PC-3 (cell line): ENCODE measurements around the gene ZNF234. TPM values are rescaled to one million over a fixed set of nuclear protein-coding genes. Genes with fewer than 3 reads are reported as not detected.
"Not testable (repeated sequence)": the region's sequence is repeated elsewhere in the genome, so short reads cannot be mapped to it uniquely, and the experiment has no call there.

Experiments used
- ATAC-seq: fragments of 200-7000 bp; cut with Tn5 transposase; 2 replicates; pipeline ENCODE4 v1.9.1; 2020; ENCODE audit warnings: mild to moderate bottlenecking, moderate library complexity
- BruUV-seq: library from RNA; stranded (reverse); fragments of 400-500 nt; replicated peaks from 2 replicates; lab custom pipeline; 2021; lab: Mats Ljungman, UMichigan
- CTCF ChIA-PET: fragments of 300-600 bp; sonication (Branson Sonifier 250); formaldehyde crosslinking; loops from one replicate; lab custom pipeline; 2022; ENCODE audit warnings: antibody characterized with exemption; lab: Charles Lee
- POLR2A ChIA-PET: fragments of 300-600 bp; sonication (Branson Sonifier 250); formaldehyde crosslinking; loops from one replicate; lab custom pipeline; 2022; ENCODE audit warnings: antibody characterized with exemption; ENCODE audit not compliant: unreplicated experiment; lab: Charles Lee
- DNase-seq: peaks from one replicate; pipeline ENCODE4 v3.0.0-alpha.2; 2015
- H2AFZ ChIP-seq: fragments of 300-600 bp; sonication (generic); 2 replicates; pipeline ENCODE4 v1.6.0; 2016; ENCODE audit warnings: antibody characterized with exemption, low read length
- H3F3A ChIP-seq: fragments of 300-600 bp; sonication (generic); one replicate; pipeline ENCODE4 v1.6.0; 2017; ENCODE audit warnings: antibody characterized with exemption, low read length, control low read depth, mild to moderate bottlenecking; ENCODE audit not compliant: unreplicated experiment
- H3K27ac ChIP-seq: fragments of 300-600 bp; sonication (generic); 2 replicates; pipeline ENCODE4 v1.5.1; 2016; ENCODE audit warnings: mild to moderate bottlenecking, low read length
- H3K27me3 ChIP-seq: fragments of 300-600 bp; sonication (generic); 2 replicates; pipeline ENCODE4 v1.6.1; 2016; ENCODE audit warnings: low read length, mixed read lengths
- H3K36me3 ChIP-seq: fragments of 300-600 bp; sonication (generic); 2 replicates; pipeline ENCODE4 v1.6.1; 2016; ENCODE audit warnings: low read depth, mixed run types, low read length, mixed read lengths
- H3K4me1 ChIP-seq: fragments of 300-600 bp; sonication (generic); 2 replicates; pipeline ENCODE4 v1.5.1; 2016; ENCODE audit warnings: low read length; ENCODE audit not compliant: insufficient read depth
- H3K4me2 ChIP-seq: fragments of 300-600 bp; sonication (generic); 2 replicates; pipeline ENCODE4 v1.6.0; 2016; ENCODE audit warnings: low read length
- H3K4me3 ChIP-seq: fragments of 300-600 bp; sonication (generic); 2 replicates; pipeline ENCODE4 v1.5.1; 2016; ENCODE audit warnings: mild to moderate bottlenecking, low read length, mixed read lengths
- H3K79me2 ChIP-seq: fragments of 300-600 bp; sonication (generic); 2 replicates; pipeline ENCODE4 v1.6.1; 2017; ENCODE audit warnings: low read length, mixed read lengths
- H3K9ac ChIP-seq: fragments of 300-600 bp; sonication (generic); 2 replicates; pipeline ENCODE4 v1.6.0; 2016; ENCODE audit warnings: mild to moderate bottlenecking, low read length
- H3K9me2 ChIP-seq: fragments of 300-600 bp; sonication (generic); replicated peaks from 2 replicates; pipeline ENCODE4 v1.6.1; 2016; ENCODE audit warnings: mixed run types, low read length, mixed read lengths
- H3K9me3 ChIP-seq: fragments of 300-600 bp; sonication (generic); 2 replicates; pipeline ENCODE4 v1.6.1; 2016; ENCODE audit warnings: low read length, mixed read lengths
- H4K20me1 ChIP-seq: fragments of 300-600 bp; sonication (generic); 2 replicates; pipeline ENCODE4 v1.6.1; 2016; ENCODE audit warnings: low read length, mixed read lengths
- EZH2 ChIP-seq: fragments of 300-600 bp; sonication (generic); IDR thresholded peaks from one replicate; pipeline ENCODE4 v1.6.1; 2017; ENCODE audit warnings: antibody characterized with exemption, mild to moderate bottlenecking, low read length; ENCODE audit not compliant: unreplicated experiment
- EZH2phosphoT487 ChIP-seq: fragments of 300-600 bp; sonication (generic); IDR thresholded peaks from 2 replicates; pipeline ENCODE4 v1.6.1; 2018; ENCODE audit warnings: mild to moderate bottlenecking, antibody characterized with exemption, low read length, borderline replicate concordance
- intact Hi-C: fragments of 100-400 bp; cut with micrococcal nuclease; formaldehyde crosslinking; loops from 2 replicates; pipeline ENCODE4 v1.9.0; 2023
- total RNA-seq: library from RNA; depleted of rRNA; stranded (reverse); fragments of >200 nt; gene quantifications from 2 replicates; pipeline ENCODE4 v1.2.3, GENCODE V29; 2014
- TF ChIP-seq, protein P1 (sequence below): fragments of 300-600 bp; sonication (generic); conservative IDR thresholded peaks from 2 replicates; pipeline ENCODE4 v1.5.1; 2017; ENCODE audit warnings: antibody characterized with exemption, low read depth, mild to moderate bottlenecking, low read length

Gene ZNF234
- total RNA-seq, 1 experiment from 2014 or later = 1.6 TPM

DNA sequence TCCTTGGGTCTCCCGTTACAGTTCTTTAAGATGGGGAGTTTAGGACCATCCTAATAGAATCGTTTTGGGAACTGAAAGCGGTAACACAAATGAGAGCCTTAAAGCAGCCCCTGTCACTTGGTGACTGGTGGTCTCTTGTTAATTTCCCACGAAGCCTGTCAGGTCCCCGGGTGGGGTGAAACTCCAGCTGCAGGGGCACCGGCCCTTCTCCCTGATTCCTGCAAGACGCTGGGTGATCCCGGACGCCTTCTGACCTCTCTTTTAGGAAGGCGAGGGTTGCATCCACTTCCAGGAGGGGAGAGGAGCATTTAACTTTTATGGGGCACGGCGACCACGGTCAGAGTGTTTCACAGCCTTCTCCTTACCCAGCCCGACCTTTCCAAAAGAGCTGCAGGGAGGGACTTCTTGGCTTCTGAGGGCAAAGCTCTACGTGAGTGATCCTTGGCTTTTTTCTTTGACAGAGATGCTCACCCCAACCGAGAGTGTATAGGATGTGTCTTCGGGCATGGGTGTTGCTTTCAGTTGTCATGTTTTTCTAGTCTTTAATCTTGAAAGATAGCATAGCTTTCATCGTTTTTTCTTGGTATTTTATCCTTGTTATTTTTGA is 27.5 kb upstream of the ZNF234 start:
- peak overlapping the region; percentile 89 for H3K4me2 ChIP-seq
- ChIA-PET CTCF (no interaction called here), POLR2A (interaction anchor here (0.6 kb wide), 1 partner anchor 386 kb away, joined by 4 read pairs; the partner anchor contains the start of gene ZNF180)
- no peak overlapping the region for H3K27ac ChIP-seq
- no peaks in the 10 kb centered on the region for H3F3A ChIP-seq
- no peaks in the 10 kb centered on the region for H4K20me1 ChIP-seq
- no peaks in the 10 kb centered on the region for H3K9me3 ChIP-seq
- BruUV-seq = TSS peak; percentile 75
- ATAC-seq (peak; percentile 14; the same call in 1 of the 2 replicates), DNase-seq (no peak)
- H3K4me3 ChIP-seq = peak overlapping the region; percentile 99
- no peaks in the 10 kb centered on the region for H3K79me2 ChIP-seq
- peaks cover 9% of the 10 kb centered on the region for H3K4me1 ChIP-seq
- peak overlapping the region; percentile 100 for H2AFZ ChIP-seq
- TF ChIP-seq EZH2phosphoT487 = no peak
- TF ChIP-seq, protein P1, sequence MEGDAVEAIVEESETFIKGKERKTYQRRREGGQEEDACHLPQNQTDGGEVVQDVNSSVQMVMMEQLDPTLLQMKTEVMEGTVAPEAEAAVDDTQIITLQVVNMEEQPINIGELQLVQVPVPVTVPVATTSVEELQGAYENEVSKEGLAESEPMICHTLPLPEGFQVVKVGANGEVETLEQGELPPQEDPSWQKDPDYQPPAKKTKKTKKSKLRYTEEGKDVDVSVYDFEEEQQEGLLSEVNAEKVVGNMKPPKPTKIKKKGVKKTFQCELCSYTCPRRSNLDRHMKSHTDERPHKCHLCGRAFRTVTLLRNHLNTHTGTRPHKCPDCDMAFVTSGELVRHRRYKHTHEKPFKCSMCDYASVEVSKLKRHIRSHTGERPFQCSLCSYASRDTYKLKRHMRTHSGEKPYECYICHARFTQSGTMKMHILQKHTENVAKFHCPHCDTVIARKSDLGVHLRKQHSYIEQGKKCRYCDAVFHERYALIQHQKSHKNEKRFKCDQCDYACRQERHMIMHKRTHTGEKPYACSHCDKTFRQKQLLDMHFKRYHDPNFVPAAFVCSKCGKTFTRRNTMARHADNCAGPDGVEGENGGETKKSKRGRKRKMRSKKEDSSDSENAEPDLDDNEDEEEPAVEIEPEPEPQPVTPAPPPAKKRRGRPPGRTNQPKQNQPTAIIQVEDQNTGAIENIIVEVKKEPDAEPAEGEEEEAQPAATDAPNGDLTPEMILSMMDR = no peak
- TF ChIP-seq EZH2 = no peak
- H3K27me3 ChIP-seq = no peaks in the 10 kb centered on the region
- no peaks in the 10 kb centered on the region for H3K36me3 ChIP-seq
- H3K9me2 ChIP-seq = no peaks in the 10 kb centered on the region
- intact Hi-C loops = loop anchor here (1.0 to 2.0 kb wide), 7 partner anchors 20 to 191 kb away; partner anchors contain the start of genes ZNF224, ZNF227, ZNF230 and ZNF235
- H3K9ac ChIP-seq = peak overlapping the region; percentile 76

DNA sequence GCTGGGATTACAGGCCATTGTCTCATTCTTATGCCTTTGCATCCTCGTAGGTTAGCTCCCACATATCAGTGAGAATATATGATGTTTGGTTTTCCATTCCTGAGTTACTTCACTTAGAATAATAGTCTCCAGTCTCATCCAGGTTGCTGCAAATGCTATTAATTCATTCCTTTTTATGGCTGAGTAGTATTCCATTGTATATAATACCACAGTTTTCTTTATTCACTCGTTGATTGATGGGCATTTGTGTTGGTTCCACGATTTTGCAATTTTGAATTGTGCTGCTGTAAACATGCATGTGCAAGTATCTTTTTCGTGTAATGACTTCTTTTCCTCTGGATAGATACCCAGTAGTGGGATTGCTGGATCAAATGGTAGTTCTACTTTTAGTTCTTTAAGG is 20.2 kb upstream of the ZNF234 start:
- H4K20me1 ChIP-seq, H3K9ac ChIP-seq, H3K79me2 ChIP-seq, H2AFZ ChIP-seq, H3K4me1 ChIP-seq, H3K27me3 ChIP-seq, H3K4me2 ChIP-seq, DNase-seq, H3K36me3 ChIP-seq, POLR2A ChIA-PET, H3K9me2 ChIP-seq, intact Hi-C loops, BruUV-seq, H3K4me3 ChIP-seq, ATAC-seq, H3K9me3 ChIP-seq, H3F3A ChIP-seq, CTCF ChIA-PET, H3K27ac ChIP-seq: not testable (repeated sequence)

DNA sequence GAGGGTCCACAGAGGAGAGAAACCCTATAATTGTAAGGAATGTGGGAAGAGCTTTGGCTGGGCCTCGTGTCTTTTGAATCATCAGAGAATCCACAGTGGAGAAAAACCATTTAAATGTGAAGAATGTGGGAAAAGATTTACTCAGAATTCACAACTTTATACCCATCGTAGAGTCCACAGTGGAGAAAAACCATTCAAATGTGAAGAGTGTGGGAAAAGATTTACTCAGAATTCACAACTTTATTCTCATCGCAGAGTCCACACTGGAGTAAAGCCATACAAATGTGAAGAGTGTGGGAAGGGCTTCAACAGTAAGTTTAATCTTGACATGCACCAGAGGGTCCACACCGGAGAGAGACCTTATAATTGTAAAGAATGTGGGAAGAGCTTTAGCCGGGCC is 9.4 kb upstream of the ZNF234 start:
- POLR2A ChIA-PET = no interaction called here
- no peaks in the 10 kb centered on the region for H3K4me1 ChIP-seq
- no peaks in the 10 kb centered on the region for H3K79me2 ChIP-seq
- no peak overlapping the region for H2AFZ ChIP-seq
- TF ChIP-seq, protein P1 = no peak
- TF ChIP-seq EZH2phosphoT487 = no peak
- H3K27ac ChIP-seq = no peak overlapping the region
- no TSS peak for BruUV-seq
- no peaks in the 10 kb centered on the region for H3K9me2 ChIP-seq
- no peak overlapping the region for H3K4me2 ChIP-seq
- intact Hi-C loops = no loop called here
- no peaks in the 10 kb centered on the region for H3K9me3 ChIP-seq
- H3K36me3 ChIP-seq = peaks cover 25% of the 10 kb centered on the region
- no peak for DNase-seq
- no peak overlapping the region for H3K4me3 ChIP-seq
- no peaks in the 10 kb centered on the region for H4K20me1 ChIP-seq
- ATAC-seq = no peak
- no peaks in the 10 kb centered on the region for H3K27me3 ChIP-seq
- H3F3A ChIP-seq = no peaks in the 10 kb centered on the region
- CTCF ChIA-PET = no interaction called here
- no peak overlapping the region for H3K9ac ChIP-seq
